Upper lobe of left lung (tissue), 6 donors: ENCODE data around the gene DDIAS. TPM values are rescaled to one million over a fixed set of nuclear protein-coding genes. Genes with fewer than 3 reads are reported as not detected.

Experiments
- ATAC-seq, 2 donors: fragments of 200-7000 bp; cut with Tn5 transposase; one replicate each; pipeline ENCODE4 v1.9.1; 2022; ENCODE audit warnings: mild to moderate bottlenecking in 2 of 2, moderate library complexity in 2 of 2; ENCODE audit not compliant: low FRiP score in 2 of 2
- DNase-seq, 2 donors: peaks; one replicate each; pipeline ENCODE4 v3.0.0-alpha.2; 2019 to 2020
- H3K27ac ChIP-seq, 4 donors: fragments of 200-600 bp; sonication (generic); one replicate each; pipeline ENCODE4 v1.5.1; 2016 to 2019
- H3K27me3 ChIP-seq, 4 donors: fragments of 200-600 bp; sonication (generic); one replicate each; pipeline ENCODE4 v1.5.1; 2017 to 2019
- H3K36me3 ChIP-seq, 4 donors: fragments of 200-600 bp; sonication (generic); one replicate each; pipeline ENCODE4 v1.5.1; 2016 to 2019
- H3K4me1 ChIP-seq, 4 donors: fragments of 200-600 bp; sonication (generic); one replicate each; pipeline ENCODE4 v1.5.1; 2018 to 2019
- H3K4me3 ChIP-seq, 4 donors: fragments of 200-600 bp; sonication (generic); one replicate each; pipeline ENCODE4 v1.5.1; 2017 to 2019; ENCODE audit warnings: mild to moderate bottlenecking in 2 of 4, moderate library complexity in 1 of 4
- H3K9me3 ChIP-seq, 4 donors: fragments of 200-600 bp; sonication (generic); one replicate each; pipeline ENCODE4 v1.5.1; 2018 to 2019
- CTCF ChIP-seq, 6 experiments: fragments of 450-650 bp in 4 of 6; fragments of 200-600 bp in 2 of 6; sonication (generic) in 2 of 6; IDR thresholded peaks; one replicate each; pipeline ENCODE4 v1.5.1; 2016 to 2019; ENCODE audit warnings: antibody characterized with exemption in 6 of 6
- EP300 ChIP-seq, 4 donors: sonication (generic); formaldehyde crosslinking; IDR thresholded peaks; one replicate each; pipeline ENCODE4 v1.5.1; 2017; ENCODE audit warnings: antibody characterized with exemption in 4 of 4, control low read depth in 2 of 4
- POLR2A ChIP-seq, 4 donors: fragments of 450-650 bp; IDR thresholded peaks; one replicate each; pipeline ENCODE4 v1.5.1; 2016 to 2017; ENCODE audit warnings: antibody characterized with exemption in 4 of 4, mild to moderate bottlenecking in 2 of 4
- POLR2AphosphoS5 ChIP-seq, 2 donors: sonication (generic); formaldehyde crosslinking; IDR thresholded peaks; one replicate each; pipeline ENCODE4 v1.5.1; 2017; ENCODE audit warnings: antibody characterized with exemption in 2 of 2
- WGBS, 2 donors: methylation state at CpG; one replicate each; pipeline ENCODE4 v1.1.5; 2017 to 2018; 5-methylcytosine and 5-hydroxymethylcytosine counted together
- total RNA-seq, 6 donors: library from RNA; depleted of rRNA in 4 of 6; stranded (reverse); fragments of >200 nt in 4 of 6; gene quantifications; one replicate each; pipeline versions ENCODE4 v1.1.0 to v1.2.1, GENCODE V29; 2016 to 2021
- donor health status: DM: no; HTN: no; CAD: no; lungs with moderate emphysema.
- donor health status: DM: no; HTN: yes; CAD: no; lungs with severe emphysema.

DDIAS gene
- total RNA-seq, 6 donors from 2014 or later, result 1.3 to 5.6 (median 3.2) TPM; not detected in 2

- TF ChIP-seq POLR2A (IDR thresholded peaks at IDR 0.05), result no peak
- TF ChIP-seq EP300 (IDR thresholded peaks at IDR 0.05), result no peak
- TF ChIP-seq POLR2AphosphoS5 (IDR thresholded peaks at IDR 0.05), result no peak
- no peak for TF ChIP-seq CTCF (IDR thresholded peaks at IDR 0.05)
- ATAC-seq, result no peak
- H3K27ac ChIP-seq, result no peak overlapping the region
- no peak overlapping the region for H3K4me3 ChIP-seq
- no peaks in the 10 kb centered on the region for H3K36me3 ChIP-seq
- WGBS, 2 donors, result 72 to 80% methylated on average over 7 of the region's 7 CpGs
- peaks cover 9 to 22% (median 15%) of the 10 kb centered on the region in 4 donors for H3K4me1 ChIP-seq
- no peak for DNase-seq
- no peaks in the 10 kb centered on the region for H3K27me3 ChIP-seq
- no peaks in the 10 kb centered on the region for H3K9me3 ChIP-seq
Observed at GRCh38 chr11:82872377-82873150, 29.0 kb upstream of the DDIAS start.

- Histone ChIP-seq H3K27ac (no peak overlapping the region), H3K4me1 (peaks cover 7 to 13% (median 9%) of the 10 kb centered on the region in 4 donors), H3K36me3 (no peaks in the 10 kb centered on the region), H3K9me3 (no peaks in the 10 kb centered on the region), H3K4me3 (no peak overlapping the region), H3K27me3 (no peaks in the 10 kb centered on the region)
- ATAC-seq, result no peak
- no peak for DNase-seq
- TF ChIP-seq EP300 (IDR thresholded peaks at IDR 0.05) (no peak), POLR2AphosphoS5 (IDR thresholded peaks at IDR 0.05) (no peak), POLR2A (IDR thresholded peaks at IDR 0.05) (no peak), CTCF (IDR thresholded peaks at IDR 0.05) (no peak)
- 53 to 54% methylated on average over 5 of the region's 5 CpGs for WGBS, 2 donors
Observed at GRCh38 chr11:82873919-82874333, 27.6 kb upstream of the DDIAS start.

- Histone ChIP-seq H3K4me1 (peaks cover 3 to 10% (median 4%) of the 10 kb centered on the region in 4 donors), H3K4me3 (no peak overlapping the region), H3K36me3 (no peaks in the 10 kb centered on the region), H3K27me3 (no peaks in the 10 kb centered on the region), H3K27ac (no peak overlapping the region), H3K9me3 (no peaks in the 10 kb centered on the region)
- DNase-seq (no peak), ATAC-seq (no peak)
- TF ChIP-seq POLR2A (IDR thresholded peaks at IDR 0.05) (no peak), POLR2AphosphoS5 (IDR thresholded peaks at IDR 0.05) (no peak), EP300 (IDR thresholded peaks at IDR 0.05) (no peak), CTCF (IDR thresholded peaks at IDR 0.05) (no peak)
- 89% methylated on average over 4 of the region's 4 CpGs for WGBS, 2 donors
Observed at GRCh38 chr11:82874646-82875523, 26.7 kb upstream of the DDIAS start.

GRCh38 chr11:82883853-82884252, 17.7 kb upstream of the DDIAS start:
- Histone ChIP-seq H3K4me3 (no peak overlapping the region), H3K27me3 (no peaks in the 10 kb centered on the region), H3K9me3 (no peaks in the 10 kb centered on the region), H3K27ac (peak overlapping the region in 3 of 4 donors; percentile 8 to 16 (median 16)), H3K4me1 (peaks cover 6 to 27% (median 14%) of the 10 kb centered on the region in 4 donors), H3K36me3 (no peaks in the 10 kb centered on the region)
- ATAC-seq, result peak; percentile 47 to 53
- TF ChIP-seq CTCF (IDR thresholded peaks at IDR 0.05) (no peak), POLR2AphosphoS5 (IDR thresholded peaks at IDR 0.05) (peak; percentile 13 to 65), POLR2A (IDR thresholded peaks at IDR 0.05) (no peak), EP300 (IDR thresholded peaks at IDR 0.05) (peak in 1 of 4 donors; percentile 24)
- DNase-seq, result no peak
- WGBS, 2 donors, result 49 to 63% methylated on average over 3 of the region's 3 CpGs
